Effector memory CD8-positive, alpha-beta T cell (primary cell): ENCODE data around the gene MLLT10.
A peak's percentile ranks its signal among the peaks of the same experiment; 100 is the strongest.
"Not testable (repeated sequence)": the region's sequence is repeated elsewhere in the genome, so short reads cannot be mapped to it uniquely, and the experiment has no call there.

Source experiments
- ATAC-seq: fragments of 150-1000 bp; cut with Tn5 transposase; replicated peaks from 2 replicates; pipeline ENCODE4 v1.10.0; 2021; ENCODE audit warnings: mild to moderate bottlenecking, moderate library complexity
- DNase-seq, 3 experiments: peaks; one replicate each; pipeline ENCODE4 v3.0.0; 2021
- H3K27ac Mint-ChIP-seq, 2 donors: one replicate each; pipeline ENCODE4 v1.8.0; 2022; ENCODE audit warnings: mild to moderate bottlenecking in 2 of 2, mixed read lengths in 2 of 2, moderate library complexity in 2 of 2
- H3K27me3 Mint-ChIP-seq, 2 donors: one replicate each; pipeline ENCODE4 v1.8.0; 2022; ENCODE audit warnings: mixed read lengths in 2 of 2
- H3K36me3 Mint-ChIP-seq: one replicate; pipeline ENCODE4 v1.8.0; 2022; ENCODE audit warnings: mild to moderate bottlenecking, moderate library complexity, mixed read lengths; ENCODE audit not compliant: insufficient read depth
- H3K4me1 Mint-ChIP-seq, 2 donors: one replicate each; pipeline ENCODE4 v1.8.0; 2022; ENCODE audit warnings: low read depth in 2 of 2, mixed read lengths in 2 of 2
- H3K4me3 Mint-ChIP-seq, 2 donors: one replicate each; pipeline ENCODE4 v1.8.0; 2022; ENCODE audit warnings: mild to moderate bottlenecking in 2 of 2, mixed read lengths in 2 of 2, moderate library complexity in 2 of 2
- H3K9me3 Mint-ChIP-seq, 2 donors: one replicate each; pipeline ENCODE4 v1.8.0; 2022; ENCODE audit warnings: mixed read lengths in 2 of 2

Gene MLLT10

GRCh38 chr10:21574514-21574913 is 40.5 kb downstream of the MLLT10 start:
- peaks cover 25% of the 10 kb centered on the region for H3K36me3 Mint-ChIP-seq
- H3K27ac Mint-ChIP-seq, H3K4me3 Mint-ChIP-seq, H3K27me3 Mint-ChIP-seq, ATAC-seq, DNase-seq, H3K9me3 Mint-ChIP-seq: not testable (repeated sequence)
- H3K4me1 Mint-ChIP-seq = peaks cover 35 to 66% of the 10 kb centered on the region in 2 donors

- H3K9me3 Mint-ChIP-seq = peaks cover 0 to 1% of the 10 kb centered on the region in 2 donors
- H3K4me3 Mint-ChIP-seq = no peak overlapping the region
- peaks cover 32% of the 10 kb centered on the region for H3K36me3 Mint-ChIP-seq
- peaks cover 23 to 38% of the 10 kb centered on the region in 2 donors for H3K4me1 Mint-ChIP-seq
- DNase-seq = no peak
- H3K27me3 Mint-ChIP-seq = no peaks in the 10 kb centered on the region
- H3K27ac Mint-ChIP-seq = peak overlapping the region; percentile 48 to 80
- no peak for ATAC-seq
Observed at GRCh38 chr10:21579291-21579690, 45.3 kb downstream of the MLLT10 start.

- Mint-ChIP-seq H3K36me3 (peaks cover 36% of the 10 kb centered on the region), H3K4me1 (peaks cover 25 to 33% of the 10 kb centered on the region in 2 donors)
- not testable (repeated sequence) for DNase-seq, H3K27me3 Mint-ChIP-seq, H3K9me3 Mint-ChIP-seq, H3K27ac Mint-ChIP-seq, ATAC-seq, H3K4me3 Mint-ChIP-seq
Observed at GRCh38 chr10:21581421-21581834, 47.4 kb downstream of the MLLT10 start.

- no peak for DNase-seq
- no peaks in the 10 kb centered on the region for H3K27me3 Mint-ChIP-seq
- peaks cover 0 to 1% of the 10 kb centered on the region in 2 donors for H3K9me3 Mint-ChIP-seq
- H3K4me3 Mint-ChIP-seq = no peak overlapping the region
- H3K36me3 Mint-ChIP-seq = peaks cover 48% of the 10 kb centered on the region
- ATAC-seq = no peak
- H3K27ac Mint-ChIP-seq = no peak overlapping the region
- H3K4me1 Mint-ChIP-seq = peaks cover 16 to 33% of the 10 kb centered on the region in 2 donors
Observed at GRCh38 chr10:21584834-21585530, 51.0 kb downstream of the MLLT10 start.

GRCh38 chr10:21587391-21587790 is 53.4 kb downstream of the MLLT10 start:
- H3K27me3 Mint-ChIP-seq = no peaks in the 10 kb centered on the region
- ATAC-seq (no peak), DNase-seq (no peak)
- H3K4me3 Mint-ChIP-seq = no peak overlapping the region
- H3K27ac Mint-ChIP-seq = peak overlapping the region in 1 of 2 donors; percentile 13
- peaks cover 40% of the 10 kb centered on the region for H3K36me3 Mint-ChIP-seq
- peaks cover 13 to 40% of the 10 kb centered on the region in 2 donors for H3K4me1 Mint-ChIP-seq
- peaks cover 0 to 1% of the 10 kb centered on the region in 2 donors for H3K9me3 Mint-ChIP-seq

- not testable (repeated sequence) for H3K9me3 Mint-ChIP-seq, H3K27me3 Mint-ChIP-seq, DNase-seq, ATAC-seq, H3K4me3 Mint-ChIP-seq
- H3K4me1 Mint-ChIP-seq = peaks cover 14 to 43% of the 10 kb centered on the region in 2 donors
- H3K36me3 Mint-ChIP-seq = peaks cover 40% of the 10 kb centered on the region
- peak overlapping the region in 1 of 2 donors; percentile 30 for H3K27ac Mint-ChIP-seq
Observed at GRCh38 chr10:21588159-21588558, 54.1 kb downstream of the MLLT10 start.

- no peak for DNase-seq
- H3K9me3 Mint-ChIP-seq = no peaks in the 10 kb centered on the region
- peaks cover 12% of the 10 kb centered on the region for H3K36me3 Mint-ChIP-seq
- no peak overlapping the region for H3K27ac Mint-ChIP-seq
- H3K4me1 Mint-ChIP-seq = peaks cover 9 to 39% of the 10 kb centered on the region in 2 donors
- no peak for ATAC-seq
- no peaks in the 10 kb centered on the region for H3K27me3 Mint-ChIP-seq
- no peak overlapping the region for H3K4me3 Mint-ChIP-seq
Observed at GRCh38 chr10:21593986-21594385, 60.0 kb downstream of the MLLT10 start.

GRCh38 chr10:21599582-21599981 is 65.5 kb downstream of the MLLT10 start:
- Mint-ChIP-seq H3K4me3 (no peak overlapping the region), H3K27ac (peak overlapping the region; percentile 52 to 75), H3K4me1 (peaks cover 12 to 37% of the 10 kb centered on the region in 2 donors), H3K9me3 (no peaks in the 10 kb centered on the region), H3K27me3 (no peaks in the 10 kb centered on the region), H3K36me3 (peaks cover 14% of the 10 kb centered on the region)
- DNase-seq (no peak), ATAC-seq (no peak)

- ATAC-seq (no peak), DNase-seq (no peak)
- peak overlapping the region; percentile 88 to 89 for H3K27ac Mint-ChIP-seq
- H3K4me3 Mint-ChIP-seq = no peak overlapping the region
- H3K4me1 Mint-ChIP-seq = peaks cover 13 to 37% of the 10 kb centered on the region in 2 donors
- peaks cover 14% of the 10 kb centered on the region for H3K36me3 Mint-ChIP-seq
- H3K27me3 Mint-ChIP-seq = no peaks in the 10 kb centered on the region
- no peaks in the 10 kb centered on the region for H3K9me3 Mint-ChIP-seq
Observed at GRCh38 chr10:21600804-21601433, 66.9 kb downstream of the MLLT10 start.

- H3K9me3 Mint-ChIP-seq = no peaks in the 10 kb centered on the region
- no peaks in the 10 kb centered on the region for H3K27me3 Mint-ChIP-seq
- H3K36me3 Mint-ChIP-seq = peaks cover 8% of the 10 kb centered on the region
- no peak overlapping the region for H3K27ac Mint-ChIP-seq
- no peak for ATAC-seq
- no peak overlapping the region for H3K4me3 Mint-ChIP-seq
- H3K4me1 Mint-ChIP-seq = peaks cover 21 to 47% of the 10 kb centered on the region in 2 donors
- no peak for DNase-seq
Observed at GRCh38 chr10:21602313-21602712, 68.3 kb downstream of the MLLT10 start.

- Mint-ChIP-seq H3K4me3 (no peak overlapping the region), H3K4me1 (peaks cover 22 to 45% of the 10 kb centered on the region in 2 donors), H3K36me3 (peaks cover 13% of the 10 kb centered on the region), H3K9me3 (no peaks in the 10 kb centered on the region), H3K27ac (peak overlapping the region; percentile 33 to 53), H3K27me3 (no peaks in the 10 kb centered on the region)
- ATAC-seq = no peak
- DNase-seq = no peak
Observed at GRCh38 chr10:21603721-21604120, 69.7 kb downstream of the MLLT10 start.

- no peak for DNase-seq
- peaks cover 25 to 47% of the 10 kb centered on the region in 2 donors for H3K4me1 Mint-ChIP-seq
- H3K36me3 Mint-ChIP-seq = peaks cover 13% of the 10 kb centered on the region
- ATAC-seq = no peak
- H3K4me3 Mint-ChIP-seq = no peak overlapping the region
- no peaks in the 10 kb centered on the region for H3K27me3 Mint-ChIP-seq
- H3K27ac Mint-ChIP-seq = no peak overlapping the region
- peaks cover 0 to 3% of the 10 kb centered on the region in 2 donors for H3K9me3 Mint-ChIP-seq
Observed at GRCh38 chr10:21604651-21605050, 70.6 kb downstream of the MLLT10 start.

GRCh38 chr10:21607907-21608306 is 73.9 kb downstream of the MLLT10 start:
- Mint-ChIP-seq H3K27ac (peak overlapping the region in 1 of 2 donors; percentile 81), H3K27me3 (no peaks in the 10 kb centered on the region), H3K4me3 (no peak overlapping the region), H3K9me3 (peaks cover 0 to 3% of the 10 kb centered on the region in 2 donors), H3K36me3 (peaks cover 14% of the 10 kb centered on the region), H3K4me1 (peaks cover 29 to 48% of the 10 kb centered on the region in 2 donors)
- ATAC-seq (no peak), DNase-seq (no peak)

GRCh38 chr10:21614000-21614399 is 80.0 kb downstream of the MLLT10 start:
- H3K36me3 Mint-ChIP-seq = peaks cover 15% of the 10 kb centered on the region
- no peaks in the 10 kb centered on the region for H3K27me3 Mint-ChIP-seq
- peak; percentile 50 for ATAC-seq
- peaks cover 18 to 39% of the 10 kb centered on the region in 2 donors for H3K4me1 Mint-ChIP-seq
- DNase-seq = peak in 1 of 3 experiments; percentile 3
- peak overlapping the region; percentile 71 to 75 for H3K4me3 Mint-ChIP-seq
- peak overlapping the region; percentile 77 to 88 for H3K27ac Mint-ChIP-seq
- peaks cover 0 to under 1% of the 10 kb centered on the region in 2 donors for H3K9me3 Mint-ChIP-seq
